Gastroesophageal sphincter (tissue), 4 donors: Measurements from ENCODE around the gene MAB21L4. TPM values are rescaled to one million over a fixed set of nuclear protein-coding genes. Genes with fewer than 3 reads are reported as not detected.

Experiments used
- ATAC-seq: fragments of 150-250 bp; one replicate; pipeline ENCODE4 v1.9.1; 2016; ENCODE audit warnings: mild to moderate bottlenecking, moderate library complexity
- H3K27ac ChIP-seq, 4 donors: fragments of 200-600 bp; sonication (generic) in 3 of 4; 1 replicate in 3 of 4; 2 replicates in 1 of 4; pipeline ENCODE4 v1.5.1; 2016 to 2019
- H3K27me3 ChIP-seq: fragments of 200-600 bp; sonication (generic); one replicate; pipeline ENCODE4 v1.5.1; 2019
- H3K36me3 ChIP-seq, 2 donors: fragments of 200-600 bp; sonication (generic); one replicate each; pipeline ENCODE4 v1.5.1; 2019; ENCODE audit warnings: control low read depth in 1 of 2
- H3K4me1 ChIP-seq, 3 donors: fragments of 200-600 bp; sonication (generic); 1 replicate in 2 of 3; 2 replicates in 1 of 3; pipeline ENCODE4 v1.5.1; 2016 to 2019; ENCODE audit warnings: control low read depth in 2 of 3
- H3K4me3 ChIP-seq, 2 donors: fragments of 200-600 bp; sonication (generic); one replicate each; pipeline ENCODE4 v1.5.1; 2019; ENCODE audit warnings: mild to moderate bottlenecking in 1 of 2, moderate library complexity in 1 of 2
- H3K9me3 ChIP-seq, 3 donors: fragments of 200-600 bp; sonication (generic); one replicate each; pipeline ENCODE4 v1.5.1; 2017 to 2019; ENCODE audit warnings: control low read depth in 2 of 3
- EP300 ChIP-seq: sonication (generic); formaldehyde crosslinking; IDR thresholded peaks from one replicate; pipeline ENCODE4 v1.6.1; 2017; ENCODE audit warnings: antibody characterized with exemption, mild to moderate bottlenecking
- POLR2A ChIP-seq, 2 donors: fragments of 450-650 bp; IDR thresholded peaks; one replicate each; pipeline ENCODE4 v1.6.1; 2017; ENCODE audit warnings: antibody characterized with exemption in 2 of 2, mild to moderate bottlenecking in 2 of 2, moderate library complexity in 1 of 2
- POLR2AphosphoS5 ChIP-seq: sonication (generic); formaldehyde crosslinking; IDR thresholded peaks from one replicate; pipeline ENCODE4 v1.6.1; 2017; ENCODE audit warnings: antibody characterized with exemption
- WGBS, 2 donors: methylation state at CpG; one replicate each; pipeline ENCODE4 v1.1.5; 2018; ENCODE audit warnings: low coverage in 1 of 2; 5-methylcytosine and 5-hydroxymethylcytosine counted together
- total RNA-seq, 4 donors: library from RNA; depleted of rRNA; stranded (reverse); fragments of >200 nt; gene quantifications; one replicate each; pipeline ENCODE4 v1.1.0, GENCODE V29; 2016
- TF ChIP-seq, protein P1 (sequence below), 4 experiments: fragments of 200-600 bp in 2 of 4; fragments of 450-650 bp in 2 of 4; sonication (generic) in 1 of 4; IDR thresholded peaks; one replicate each; pipeline ENCODE4 v1.5.1; 2017 to 2019; ENCODE audit warnings: antibody characterized with exemption in 4 of 4, mild to moderate bottlenecking in 2 of 4, moderate library complexity in 2 of 4

MAB21L4 gene
- total RNA-seq, 4 donors from 2014 or later: 0.27 to 9.7 (median 0.77) TPM; not detected in 1

DNA sequence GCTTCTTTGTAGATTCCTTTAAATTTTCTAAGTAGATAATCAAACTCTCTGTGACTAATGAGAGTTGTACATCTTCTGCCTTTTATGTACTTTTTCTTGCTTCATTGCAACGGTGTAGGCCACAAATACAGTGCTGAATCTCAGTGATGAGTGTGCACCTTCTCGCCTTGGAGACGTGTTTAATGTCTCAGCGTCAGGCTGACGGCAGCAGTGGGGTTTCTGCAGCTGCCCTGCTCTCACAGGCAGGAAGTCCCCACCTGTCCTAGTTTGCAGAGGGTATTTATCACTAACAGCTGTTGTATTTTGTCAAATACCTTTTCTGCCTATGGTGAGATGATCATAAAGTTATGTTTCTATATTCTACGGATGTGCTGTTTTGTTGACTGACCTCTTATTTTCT is 14.0 kb downstream of the MAB21L4 start:
- Histone ChIP-seq H3K27ac (no peak overlapping the region), H3K36me3 (no peaks in the 10 kb centered on the region), H3K9me3 (no peaks in the 10 kb centered on the region), H3K4me1 (no peaks in the 10 kb centered on the region), H3K4me3 (no peak overlapping the region), H3K27me3 (no peaks in the 10 kb centered on the region)
- no peak for ATAC-seq
- 47 to 56% methylated on average over 6 of the region's 6 CpGs for WGBS, 2 donors
- TF ChIP-seq EP300: no peak
- no peak for TF ChIP-seq POLR2AphosphoS5
- TF ChIP-seq, protein P1, sequence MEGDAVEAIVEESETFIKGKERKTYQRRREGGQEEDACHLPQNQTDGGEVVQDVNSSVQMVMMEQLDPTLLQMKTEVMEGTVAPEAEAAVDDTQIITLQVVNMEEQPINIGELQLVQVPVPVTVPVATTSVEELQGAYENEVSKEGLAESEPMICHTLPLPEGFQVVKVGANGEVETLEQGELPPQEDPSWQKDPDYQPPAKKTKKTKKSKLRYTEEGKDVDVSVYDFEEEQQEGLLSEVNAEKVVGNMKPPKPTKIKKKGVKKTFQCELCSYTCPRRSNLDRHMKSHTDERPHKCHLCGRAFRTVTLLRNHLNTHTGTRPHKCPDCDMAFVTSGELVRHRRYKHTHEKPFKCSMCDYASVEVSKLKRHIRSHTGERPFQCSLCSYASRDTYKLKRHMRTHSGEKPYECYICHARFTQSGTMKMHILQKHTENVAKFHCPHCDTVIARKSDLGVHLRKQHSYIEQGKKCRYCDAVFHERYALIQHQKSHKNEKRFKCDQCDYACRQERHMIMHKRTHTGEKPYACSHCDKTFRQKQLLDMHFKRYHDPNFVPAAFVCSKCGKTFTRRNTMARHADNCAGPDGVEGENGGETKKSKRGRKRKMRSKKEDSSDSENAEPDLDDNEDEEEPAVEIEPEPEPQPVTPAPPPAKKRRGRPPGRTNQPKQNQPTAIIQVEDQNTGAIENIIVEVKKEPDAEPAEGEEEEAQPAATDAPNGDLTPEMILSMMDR (IDR thresholded peaks at IDR 0.05): no peak

DNA sequence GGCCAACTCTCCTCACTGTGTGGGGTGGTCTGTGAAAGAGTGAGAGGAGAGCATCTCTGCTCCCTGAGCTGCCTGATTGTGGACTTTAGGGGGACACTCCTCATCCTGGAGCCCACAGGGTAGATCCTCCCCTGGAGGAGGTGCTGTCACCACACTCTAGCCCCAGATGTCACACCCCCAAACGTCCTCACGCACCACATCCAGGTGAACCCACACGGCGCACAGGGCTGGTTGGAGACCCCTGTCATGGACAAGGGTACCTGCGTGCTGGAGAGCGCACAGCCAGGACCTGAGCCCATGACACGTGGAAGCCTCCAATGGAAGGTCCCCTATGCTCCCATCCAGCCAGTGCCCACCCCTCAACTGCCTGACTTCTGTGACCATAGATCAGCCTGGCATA is 16.9 kb downstream of the MAB21L4 start:
- H3K9me3 ChIP-seq: no peaks in the 10 kb centered on the region
- no peak overlapping the region for H3K27ac ChIP-seq
- no peaks in the 10 kb centered on the region for H3K4me1 ChIP-seq
- no peak overlapping the region for H3K4me3 ChIP-seq
- 93% methylated on average over 4 of the region's 7 CpGs; no CpG with 5 or more reads in 1 of the 2 donors for WGBS, 2 donors
- no peak for TF ChIP-seq EP300
- TF ChIP-seq, protein P1 (IDR thresholded peaks at IDR 0.05): no peak
- no peak for TF ChIP-seq POLR2A (IDR thresholded peaks at IDR 0.05)
- no peaks in the 10 kb centered on the region for H3K36me3 ChIP-seq
- no peak for ATAC-seq
- no peaks in the 10 kb centered on the region for H3K27me3 ChIP-seq

DNA sequence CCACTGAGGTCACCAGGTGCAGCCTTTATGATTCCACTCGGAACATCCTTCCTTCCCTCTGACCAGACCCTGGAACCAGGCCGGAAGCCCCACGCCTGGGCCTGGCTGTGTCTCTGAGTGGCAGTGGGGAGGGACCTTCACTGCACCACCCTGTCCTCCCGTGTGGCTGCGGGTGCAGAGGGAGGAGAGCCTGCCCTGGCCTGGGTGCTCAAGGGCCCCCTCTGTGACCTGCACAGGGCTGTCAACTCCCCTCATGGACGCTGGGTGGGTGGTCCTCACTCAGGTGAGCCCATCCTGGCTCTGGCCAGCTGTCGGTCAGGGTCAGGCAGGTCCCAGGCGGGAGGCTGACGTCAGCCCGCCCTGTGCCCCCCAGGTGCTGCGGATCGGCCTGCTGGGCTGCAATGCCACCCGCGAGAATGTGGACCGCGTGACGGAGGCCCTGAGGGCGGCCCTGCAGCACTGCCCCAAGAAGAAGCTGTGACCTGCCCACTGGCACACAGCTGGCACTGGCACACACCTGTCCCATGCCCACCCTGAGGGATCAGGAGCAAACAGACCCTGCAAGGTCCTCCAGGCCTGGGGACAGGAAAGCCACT is 17.5 kb downstream of the MAB21L4 start:
- ATAC-seq: peak; percentile 35
- Histone ChIP-seq H3K27me3 (no peaks in the 10 kb centered on the region), H3K9me3 (no peaks in the 10 kb centered on the region), H3K4me3 (no peak overlapping the region), H3K27ac (no peak overlapping the region), H3K36me3 (no peaks in the 10 kb centered on the region), H3K4me1 (no peaks in the 10 kb centered on the region)
- no CpG with 5 or more reads among the region's 18 CpGs for WGBS, 2 donors
- TF ChIP-seq POLR2AphosphoS5 (no peak), EP300 (no peak), POLR2A (IDR thresholded peaks at IDR 0.05) (no peak)
- TF ChIP-seq, protein P1 (IDR thresholded peaks at IDR 0.05): no peak

DNA sequence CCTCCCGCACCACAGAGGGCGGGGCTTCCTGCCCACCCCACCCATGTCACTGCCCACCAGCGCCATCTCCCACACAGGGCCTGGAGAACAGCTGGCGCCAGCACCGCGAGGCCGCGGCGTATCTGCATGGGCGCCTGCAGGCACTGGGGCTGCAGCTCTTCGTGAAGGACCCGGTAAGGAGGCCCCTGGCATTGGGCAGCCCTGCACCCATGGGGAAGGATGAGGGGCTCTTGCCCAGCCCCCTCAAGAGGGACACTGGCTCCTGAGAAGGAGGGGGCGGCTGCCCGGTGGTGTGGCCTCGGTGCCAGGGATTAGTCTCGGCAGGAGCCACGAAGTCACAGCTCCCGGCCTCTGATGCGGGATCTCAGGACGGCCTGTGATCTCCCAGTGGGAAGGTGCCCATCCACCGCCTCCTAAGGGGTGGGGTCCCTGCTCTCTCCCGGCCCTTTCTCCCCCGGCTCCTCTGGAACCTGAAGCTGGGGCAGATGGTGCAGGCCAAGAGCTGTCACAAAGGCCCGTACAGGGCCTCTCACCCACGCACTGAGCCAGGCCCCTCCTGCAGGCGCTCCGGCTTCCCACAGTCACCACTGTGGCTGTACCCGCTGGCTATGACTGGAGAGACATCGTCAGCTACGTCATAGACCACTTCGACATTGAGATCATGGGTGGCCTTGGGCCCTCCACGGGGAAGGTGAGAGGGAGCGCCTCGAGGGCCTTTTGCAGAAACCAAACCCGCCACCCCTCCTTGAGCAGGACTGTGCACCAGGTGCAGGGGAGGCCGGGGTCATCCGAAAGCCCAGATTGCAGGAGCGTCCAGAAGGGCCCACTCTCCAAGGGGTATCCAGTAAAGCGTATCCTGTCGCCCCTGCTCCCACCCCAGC is 18.3 kb downstream of the MAB21L4 start:
- no peaks in the 10 kb centered on the region for H3K4me1 ChIP-seq
- H3K27ac ChIP-seq: no peak overlapping the region
- WGBS, 2 donors: no CpG with 5 or more reads among the region's 40 CpGs
- no peaks in the 10 kb centered on the region for H3K36me3 ChIP-seq
- ATAC-seq: no peak
- H3K27me3 ChIP-seq: no peaks in the 10 kb centered on the region
- TF ChIP-seq EP300: no peak
- TF ChIP-seq, protein P1 (IDR thresholded peaks at IDR 0.05): no peak
- no peak for TF ChIP-seq POLR2AphosphoS5
- no peak for TF ChIP-seq POLR2A (IDR thresholded peaks at IDR 0.05)
- H3K9me3 ChIP-seq: no peaks in the 10 kb centered on the region
- H3K4me3 ChIP-seq: no peak overlapping the region
